NCI-H1930 (cell line): ENCODE data around the gene SBF1.

ENCODE experiments used
- DNase-seq, 2 experiments: peaks; one replicate each; lab custom pipeline; 2025; lab: John Stamatoyannopoulos, UW

SBF1 gene

DNA sequence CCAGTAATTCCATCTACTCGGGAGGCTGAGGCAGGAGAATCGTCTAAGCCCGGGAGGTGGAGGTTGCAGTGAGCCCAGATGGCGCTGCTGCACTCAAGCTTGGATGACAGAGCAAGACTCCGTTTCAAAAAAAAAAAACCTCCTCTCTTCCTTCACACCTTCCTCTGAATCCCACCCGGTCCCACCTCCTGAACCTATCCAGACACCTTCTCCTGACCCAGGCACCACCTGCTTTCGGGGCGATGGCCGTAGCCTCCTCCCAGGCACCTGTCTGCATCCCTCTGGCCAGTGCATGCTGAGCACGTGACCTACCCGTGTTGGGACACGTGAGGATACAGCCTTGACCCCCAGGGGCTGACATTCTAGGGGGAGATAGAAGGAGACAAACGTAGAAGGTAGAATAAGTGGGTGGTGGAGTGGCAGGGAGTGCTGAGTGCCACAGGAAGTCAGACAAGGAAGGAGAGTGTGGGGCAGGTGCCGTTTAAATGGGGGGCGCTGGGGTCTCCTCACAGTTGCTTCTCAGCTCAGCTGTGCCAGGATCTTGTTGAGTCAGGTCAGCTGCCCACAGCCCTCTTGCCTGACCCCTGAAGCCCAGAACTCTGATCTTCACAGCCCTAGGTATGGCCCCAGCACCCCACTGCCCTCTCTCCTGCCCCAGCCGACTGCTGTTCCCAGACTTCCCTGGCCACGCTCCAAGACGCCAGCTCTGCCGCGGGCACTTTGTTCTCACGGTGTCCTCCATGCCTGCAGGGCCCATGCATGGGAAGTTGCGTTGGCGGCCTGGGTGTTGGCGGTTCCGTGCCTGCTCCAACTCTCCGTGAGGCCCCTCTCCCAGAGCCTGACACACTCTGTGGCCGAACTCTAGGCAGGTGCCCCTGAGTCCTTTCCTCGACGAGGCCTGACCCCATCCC lies 10.6 kb upstream of the SBF1 start:
- DNase-seq, result no peak

DNA sequence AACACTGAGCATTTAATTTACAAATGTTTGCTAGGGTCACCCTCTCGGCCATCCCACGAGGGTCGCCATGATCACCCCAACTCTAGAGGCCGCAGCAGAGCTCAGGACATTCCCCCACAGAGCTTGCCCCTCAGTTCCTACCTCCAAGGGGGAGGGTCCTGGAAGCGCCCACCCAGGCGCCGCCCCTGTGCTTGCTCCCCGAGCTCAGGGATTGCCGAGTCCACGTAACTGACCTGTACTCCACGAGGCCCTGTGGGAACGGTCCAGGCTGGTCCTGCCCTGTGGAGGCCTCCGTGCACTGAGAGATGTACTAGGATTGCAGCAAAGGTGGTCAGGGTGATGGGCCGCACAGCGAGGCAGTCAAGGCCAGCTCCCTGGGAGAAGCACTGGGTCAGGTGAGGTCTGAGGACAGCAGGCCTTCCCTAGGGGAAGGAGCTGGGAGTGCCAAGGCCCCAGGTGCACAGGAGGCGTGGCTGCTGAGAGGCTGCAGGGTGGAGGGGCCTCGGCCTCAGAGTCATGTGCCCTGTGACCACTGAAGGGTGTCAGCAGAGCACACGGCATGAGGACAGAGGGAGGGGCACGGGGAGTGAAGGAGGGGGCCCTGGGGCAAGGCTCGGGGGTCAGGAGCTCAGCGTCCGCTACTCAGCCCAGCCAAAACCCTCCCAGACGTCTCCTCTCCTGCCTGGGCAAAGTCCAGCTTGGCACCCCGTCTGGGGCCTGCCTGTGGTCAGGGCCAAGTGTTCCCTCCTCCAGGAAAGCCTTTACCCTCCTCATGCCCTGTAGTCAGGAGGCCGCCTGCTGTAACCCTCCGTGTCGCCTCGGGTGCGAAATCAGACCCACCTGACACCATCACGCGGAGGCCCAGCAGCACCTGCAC lies 9.4 kb upstream of the SBF1 start:
- DNase-seq, result no peak

DNA sequence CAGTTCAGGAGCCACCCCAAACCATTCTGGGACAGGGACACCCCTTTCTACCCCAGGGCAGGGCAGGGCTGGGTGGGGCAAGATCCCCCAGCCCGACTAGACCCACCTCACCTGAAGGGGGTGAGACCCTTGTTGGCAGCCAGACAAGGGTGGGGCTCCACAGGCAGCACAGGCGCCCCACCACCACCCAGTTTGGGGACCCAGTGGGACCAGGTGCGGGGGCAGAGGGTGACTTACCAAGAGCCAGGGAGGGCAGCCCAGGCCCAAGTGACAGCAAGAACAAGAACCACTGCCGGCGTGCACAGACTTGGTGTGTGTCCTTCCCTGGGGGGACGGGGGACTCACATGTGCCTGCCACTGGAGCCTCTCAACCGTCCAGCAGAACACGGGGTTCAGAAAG lies 8.7 kb upstream of the SBF1 start:
- no peak for DNase-seq

DNA sequence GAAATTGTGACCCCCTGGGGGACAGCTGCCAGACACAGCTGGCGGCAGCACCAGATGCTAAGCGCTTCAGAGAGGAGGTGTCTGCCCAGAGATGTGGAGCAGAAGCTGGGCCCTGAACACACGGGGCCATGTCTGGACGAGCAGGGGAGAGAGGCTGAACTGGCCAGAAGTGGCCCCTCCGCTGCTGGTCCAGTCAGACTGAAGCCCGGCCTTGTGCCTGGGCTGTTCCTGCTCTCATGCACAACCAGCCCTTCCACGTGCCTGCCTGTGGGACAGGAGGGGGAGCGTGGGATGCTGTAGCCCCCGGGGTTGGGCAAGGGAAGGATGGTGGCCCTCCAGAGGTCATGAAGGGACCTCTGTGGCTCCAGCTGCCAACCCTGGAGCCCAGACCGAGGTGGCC lies 8.3 kb upstream of the SBF1 start:
- no peak for DNase-seq

DNA sequence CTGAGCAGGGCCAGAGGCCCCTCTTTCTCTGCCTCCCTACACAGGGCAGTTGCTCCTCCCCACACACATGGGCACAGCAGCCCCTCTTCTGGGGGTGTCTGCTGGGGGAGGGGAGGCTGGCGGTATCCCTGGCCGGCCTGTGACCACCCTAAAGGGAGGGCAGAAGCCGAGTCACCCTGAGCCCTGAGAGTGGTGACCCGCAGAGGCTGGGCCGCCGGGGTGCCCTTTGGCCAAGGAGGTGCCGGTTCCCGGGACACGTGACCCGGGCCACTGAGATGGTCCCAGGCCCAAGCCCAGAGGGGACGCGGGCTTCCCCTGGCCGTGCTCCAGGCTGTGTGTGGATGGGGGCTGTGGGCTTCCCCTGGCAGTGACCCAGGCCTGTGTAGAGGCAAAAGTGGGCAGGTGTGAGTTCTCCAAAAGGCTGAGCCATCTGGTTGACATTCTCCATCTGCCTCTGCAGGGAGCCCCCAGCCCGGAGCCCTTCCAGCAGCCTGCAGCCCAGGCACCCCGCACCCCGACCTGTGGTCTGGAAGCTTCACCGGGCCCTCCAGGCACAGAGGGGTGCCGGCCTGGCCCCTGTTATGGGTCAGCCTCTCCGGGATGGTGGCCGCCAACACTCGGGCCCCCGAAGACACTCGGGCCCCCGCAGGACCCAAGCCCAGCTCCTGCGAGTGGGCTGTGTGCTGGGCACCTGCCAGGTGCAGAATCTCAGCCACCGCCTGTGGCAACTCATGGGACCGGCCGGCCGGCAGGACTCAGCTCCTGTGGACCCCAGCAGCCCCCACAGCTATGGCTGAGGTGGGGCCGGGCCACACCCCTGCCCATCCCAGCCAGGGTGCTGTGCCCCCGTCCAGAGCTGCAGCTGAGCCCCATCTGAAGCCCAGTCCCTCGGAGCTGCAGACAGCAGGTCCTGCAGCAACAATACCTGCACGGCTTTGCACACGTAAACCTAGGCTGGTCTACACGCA lies 7.6 kb upstream of the SBF1 start:
- DNase-seq, result no peak

DNA sequence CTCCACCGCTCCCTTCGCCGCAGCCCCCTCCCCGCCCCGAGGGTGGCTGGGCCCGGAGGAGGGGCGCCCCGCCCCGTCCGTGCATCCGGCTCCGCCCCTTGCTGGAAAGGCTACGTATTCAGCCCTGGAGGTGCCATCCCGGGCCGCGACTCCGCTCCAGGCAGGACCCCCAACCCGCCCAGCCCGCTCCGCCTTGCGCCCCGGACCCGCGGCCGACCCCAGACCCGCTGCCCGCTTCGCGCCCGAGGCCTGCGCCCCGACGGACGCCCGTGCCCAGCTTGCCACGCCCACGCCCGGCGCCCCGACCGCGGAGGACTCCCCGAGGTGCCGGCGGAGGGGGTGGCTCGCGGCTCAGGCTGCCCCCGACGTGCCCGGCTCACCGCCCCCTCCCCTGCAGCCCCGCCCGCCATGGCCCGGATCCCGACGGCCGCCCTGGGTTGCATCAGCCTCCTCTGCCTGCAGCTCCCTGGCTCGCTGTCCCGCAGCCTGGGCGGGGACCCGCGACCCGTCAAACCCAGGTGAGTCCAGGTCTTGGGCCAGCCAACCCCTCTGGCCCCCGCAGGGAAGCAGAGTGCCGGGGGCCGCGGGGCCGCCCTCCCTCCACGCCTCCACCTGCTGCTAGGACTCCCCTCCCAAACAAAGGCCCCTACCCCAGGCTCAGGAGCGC lies 6.7 kb upstream of the SBF1 start, which contains the start of gene ADM2:
Gene ADM2, plus strand, starts transcription at position 104 of the 667 bp plus-strand sequence. Its CDS starts 305 bp downstream, at position 409.
- DNase-seq, result peak in 1 of 2 experiments; percentile 42

DNA sequence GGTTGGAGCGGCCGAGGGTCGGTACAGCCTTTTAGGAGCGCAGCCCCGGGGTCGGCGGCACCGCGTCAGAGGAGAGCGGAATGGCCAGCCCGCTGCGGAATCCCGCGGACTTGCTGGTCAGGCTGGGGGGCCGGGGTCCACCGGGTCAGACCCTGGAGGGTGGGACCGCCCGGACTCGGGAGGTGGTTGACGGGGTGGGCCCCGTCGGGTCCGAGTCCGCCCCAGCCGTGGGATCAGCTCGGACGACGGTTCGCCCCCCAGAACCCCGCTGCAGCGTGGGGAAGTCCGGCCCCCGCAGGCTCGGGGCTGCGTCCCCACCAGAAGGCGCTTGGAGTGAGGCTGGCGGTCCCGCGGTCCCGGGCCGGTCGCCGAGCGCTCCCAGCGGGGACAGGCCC lies 6.2 kb upstream of the SBF1 start:
- DNase-seq, result no peak

DNA sequence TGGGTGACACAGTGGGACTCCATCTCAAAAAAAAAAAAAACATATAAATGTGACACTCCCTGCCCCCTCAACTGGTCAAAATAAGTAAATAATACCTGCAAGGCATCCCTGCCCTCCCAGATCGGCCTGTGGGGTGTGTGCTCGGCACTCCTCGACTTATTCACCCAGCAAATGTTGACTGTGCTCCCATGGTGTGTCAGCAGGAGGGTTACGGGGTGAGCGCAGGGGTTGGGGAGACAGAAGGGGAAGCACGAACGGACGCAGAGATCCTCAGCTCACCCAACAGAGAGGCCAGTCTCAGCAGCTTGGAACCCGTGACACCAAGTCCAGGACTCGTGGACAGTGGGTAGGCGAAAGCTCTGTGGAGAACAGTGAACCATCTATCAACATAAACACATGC lies 4.9 kb upstream of the SBF1 start:
- DNase-seq, result no peak

DNA sequence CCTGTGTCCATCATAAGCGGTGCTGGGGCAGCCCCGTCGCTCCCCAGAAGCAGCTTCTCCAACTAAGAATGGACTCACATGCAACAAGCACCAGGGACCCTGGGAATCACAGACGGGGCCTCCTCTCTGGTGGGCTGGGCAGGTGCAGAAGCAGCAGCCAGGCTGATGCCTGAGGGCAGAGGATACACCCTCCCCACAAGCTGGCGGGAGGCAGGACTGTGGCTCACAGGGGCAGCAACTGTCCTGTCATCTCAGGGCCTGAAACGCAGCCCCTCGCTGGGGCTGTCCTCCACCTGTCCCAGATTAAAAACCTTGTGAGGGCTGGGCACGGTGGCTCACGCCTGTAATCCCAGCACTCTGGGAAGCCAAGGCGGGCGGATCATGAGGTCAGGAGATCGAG lies 3.1 kb upstream of the SBF1 start:
- DNase-seq, result no peak

DNA sequence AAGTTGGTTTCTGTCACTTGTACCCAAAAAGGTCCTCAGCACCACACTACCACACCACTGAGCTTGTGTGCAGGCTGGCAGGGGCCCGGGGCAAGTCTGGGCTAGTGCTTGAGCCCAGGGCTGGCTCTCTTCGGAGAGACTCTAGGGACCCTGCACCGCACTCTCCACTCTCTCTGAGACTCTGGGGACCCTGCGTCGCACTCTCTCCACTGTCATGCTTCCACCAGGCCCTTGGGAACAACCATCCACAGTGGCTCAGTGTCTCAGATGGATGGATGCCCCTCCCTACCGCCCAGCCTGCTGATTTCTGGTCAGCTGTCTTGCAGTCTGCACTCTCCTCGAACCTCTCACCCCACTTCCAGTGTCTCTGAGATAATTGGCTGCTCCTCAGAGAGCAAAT lies 2.0 kb upstream of the SBF1 start:
- DNase-seq, result no peak

DNA sequence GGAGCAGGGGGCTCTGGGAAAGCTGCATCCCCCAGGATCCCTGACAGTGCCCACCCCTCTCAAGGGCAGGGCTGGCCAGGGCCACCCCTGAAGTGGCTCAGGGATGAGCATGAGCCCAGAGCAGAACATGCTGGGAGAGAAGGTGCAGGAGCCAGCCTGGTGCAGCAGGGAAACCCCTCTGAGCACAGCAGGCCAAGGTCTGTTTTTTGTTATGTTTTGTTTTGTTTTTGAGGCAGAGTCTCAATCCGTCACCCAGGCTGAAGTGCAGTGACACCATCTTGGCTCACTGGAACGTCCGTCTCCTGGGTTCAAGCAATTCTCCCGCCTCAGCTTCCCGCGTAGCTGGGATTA lies 792 bp upstream of the SBF1 start:
- no peak for DNase-seq

DNA sequence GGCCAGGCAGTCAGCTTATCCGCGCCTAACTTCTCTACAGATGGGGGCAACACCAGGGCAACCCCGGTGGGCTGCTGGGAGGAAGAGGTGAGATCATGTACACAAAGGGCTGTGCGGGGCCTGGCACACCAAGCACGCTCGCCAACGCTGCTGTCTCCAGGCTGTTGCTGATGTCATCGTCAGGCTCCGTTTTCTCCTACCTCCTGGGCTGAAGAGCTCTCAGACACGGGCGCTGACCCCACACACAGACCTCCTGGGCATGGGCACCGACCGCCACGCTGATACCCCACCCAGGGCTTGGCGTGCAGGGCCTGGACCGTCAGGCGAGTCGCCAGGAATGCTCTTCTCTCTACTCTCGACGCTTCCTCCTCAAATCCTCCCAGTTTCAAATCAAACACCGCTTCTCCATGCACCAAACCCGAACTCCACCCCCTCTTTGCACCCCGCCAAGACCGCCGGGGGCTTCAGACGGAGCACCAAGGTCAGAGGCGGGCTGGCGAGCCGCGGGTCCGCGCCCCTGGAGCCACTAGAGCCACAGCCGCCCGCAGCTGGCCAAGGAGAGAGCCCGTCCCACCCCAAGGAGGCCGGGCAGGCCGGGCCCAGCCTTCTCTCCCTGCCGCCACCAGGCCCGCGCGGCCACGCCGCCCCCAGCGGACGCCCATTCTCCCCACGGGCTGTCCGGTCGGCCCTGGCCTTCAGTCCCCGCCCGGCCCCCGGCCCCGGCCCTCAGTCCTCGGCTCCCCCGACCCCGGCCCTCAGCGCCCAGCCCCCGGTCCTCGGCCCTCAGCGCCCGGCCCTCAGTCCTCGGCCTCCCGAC lies 772 bp downstream of the SBF1 start:
- no peak for DNase-seq

DNA sequence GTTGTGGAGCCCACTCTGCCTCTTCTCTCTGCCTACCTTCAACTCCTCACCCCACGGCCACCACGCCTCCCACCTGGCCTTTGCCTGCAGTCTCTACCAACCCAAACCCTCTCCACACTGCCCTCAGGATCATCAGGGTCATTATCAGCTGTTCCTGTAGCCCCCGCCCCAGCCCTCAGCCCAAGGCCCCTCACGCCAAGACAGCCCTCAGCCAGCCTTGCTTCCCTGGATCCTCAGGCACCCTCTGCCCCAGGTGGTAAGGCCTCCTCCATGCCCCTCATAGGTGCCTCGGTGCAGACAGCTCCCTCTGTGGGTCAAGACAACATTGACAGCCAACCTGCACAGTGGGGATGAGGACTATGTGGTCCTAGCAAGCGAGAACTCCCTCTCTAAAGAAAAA lies 1.7 kb downstream of the SBF1 start:
- no peak for DNase-seq

DNA sequence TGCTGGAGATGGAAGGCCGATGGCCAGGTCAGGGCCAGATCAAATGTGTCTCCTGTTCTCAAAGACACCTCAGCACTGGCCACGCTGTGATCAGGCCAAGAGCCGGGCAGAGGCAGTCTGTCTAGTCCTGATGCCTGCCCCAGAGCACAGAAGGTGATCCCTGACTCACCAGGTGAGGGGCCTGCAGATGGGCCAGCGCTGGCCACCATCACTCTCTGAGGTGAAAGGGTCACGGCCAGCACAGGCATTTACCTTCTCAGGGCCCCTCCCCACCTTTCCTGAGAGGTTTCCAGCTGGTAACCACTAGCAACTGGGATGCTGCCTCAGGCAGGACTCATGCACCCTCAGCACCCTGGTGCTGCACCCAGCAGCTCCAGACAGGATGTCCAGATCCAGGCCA lies 2.9 kb downstream of the SBF1 start:
- no peak for DNase-seq

DNA sequence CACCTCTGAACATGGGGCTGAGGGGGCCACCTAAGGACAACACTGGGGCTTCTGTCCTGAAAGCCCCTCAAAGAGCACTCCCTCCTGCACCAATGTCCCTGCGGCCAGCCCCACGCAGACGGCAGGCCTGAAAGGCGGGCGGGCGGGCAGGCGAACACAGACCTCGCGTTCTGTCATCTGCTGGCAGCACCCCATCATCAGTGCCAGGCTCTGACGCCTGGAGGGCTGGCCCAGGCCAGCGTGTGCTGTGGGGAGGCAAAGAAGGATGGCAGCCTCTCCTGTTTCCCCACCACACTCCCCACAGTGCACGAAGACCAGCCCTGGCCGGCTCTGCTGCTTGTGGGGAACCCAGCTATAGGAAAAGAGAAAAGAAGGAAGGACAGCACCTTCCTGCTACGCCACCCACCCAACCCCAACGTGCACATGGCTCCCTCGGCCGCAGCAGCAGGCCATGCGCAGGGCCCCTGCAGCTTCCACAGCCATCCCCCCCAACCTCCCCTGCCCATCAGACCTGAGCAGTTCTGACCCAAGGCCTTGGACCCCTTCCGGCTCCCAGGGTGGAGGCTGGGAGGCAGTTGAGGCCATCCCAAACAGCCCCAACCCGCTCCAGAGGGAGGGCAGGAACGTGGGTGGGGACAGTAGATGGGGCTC lies 3.5 kb downstream of the SBF1 start:
- DNase-seq, result no peak

DNA sequence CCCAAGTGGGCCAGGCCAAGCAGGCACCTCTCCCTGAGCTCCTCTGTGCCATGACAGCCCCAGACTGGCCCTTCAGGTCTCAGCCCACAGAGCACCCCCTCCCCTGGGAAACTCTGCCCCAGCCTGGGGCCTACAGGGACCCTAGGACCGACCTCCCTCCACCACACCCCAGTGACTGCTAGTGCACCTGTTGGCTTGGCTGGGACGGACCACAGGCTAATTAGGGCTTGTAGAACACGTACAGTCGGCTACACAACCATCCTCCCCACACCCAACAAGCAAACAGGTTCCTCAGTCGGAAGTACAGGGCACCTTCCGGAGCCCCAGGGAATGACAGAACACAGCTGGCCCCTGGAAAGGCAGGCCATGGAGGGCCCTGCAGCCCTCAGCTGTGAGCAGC lies 4.3 kb downstream of the SBF1 start:
- no peak for DNase-seq

DNA sequence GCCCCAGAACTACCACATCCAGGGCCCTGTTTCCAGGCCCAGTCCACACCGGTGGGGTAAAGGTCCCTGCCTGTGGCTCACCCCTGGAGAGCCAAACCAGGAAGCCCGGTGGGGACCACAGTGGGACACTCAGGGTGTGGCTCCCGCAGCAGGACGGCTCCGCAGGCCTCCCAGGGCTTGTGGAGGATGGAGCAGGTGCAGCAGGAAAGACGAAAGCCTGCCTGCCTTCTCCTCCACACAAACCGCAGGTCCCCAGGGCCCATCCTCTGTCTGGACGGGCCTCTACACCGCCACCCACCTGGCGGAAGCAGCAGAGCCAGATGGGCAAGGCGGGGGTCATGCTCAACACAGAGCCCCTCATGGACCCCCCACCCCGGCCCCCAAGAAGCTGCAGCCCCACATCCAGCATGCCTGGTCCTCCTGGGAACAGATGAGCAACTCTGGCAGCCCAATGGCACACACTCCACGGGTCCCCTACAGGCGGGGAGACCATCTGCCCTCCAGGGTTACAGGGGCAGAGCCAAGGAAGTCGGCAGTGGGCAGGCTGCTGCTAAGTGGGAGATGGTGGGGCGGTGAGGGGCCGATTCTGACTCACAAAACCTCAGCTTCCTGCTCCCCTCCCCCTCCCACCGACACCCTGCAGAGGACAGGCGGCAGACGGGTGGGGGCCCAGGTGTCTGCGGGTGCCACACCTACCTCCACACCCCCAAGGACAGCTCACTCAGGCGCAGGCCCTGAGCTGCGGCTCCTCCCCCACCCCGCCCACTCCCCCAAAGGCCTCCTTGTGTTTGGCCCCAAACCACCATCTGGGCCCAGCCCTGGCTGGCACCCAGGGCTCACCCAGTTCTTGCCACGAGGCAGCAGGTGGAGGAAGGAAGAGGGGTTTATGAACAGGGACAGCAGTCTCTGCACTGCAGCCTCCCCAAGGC lies 5.2 kb downstream of the SBF1 start:
- DNase-seq, result no peak

DNA sequence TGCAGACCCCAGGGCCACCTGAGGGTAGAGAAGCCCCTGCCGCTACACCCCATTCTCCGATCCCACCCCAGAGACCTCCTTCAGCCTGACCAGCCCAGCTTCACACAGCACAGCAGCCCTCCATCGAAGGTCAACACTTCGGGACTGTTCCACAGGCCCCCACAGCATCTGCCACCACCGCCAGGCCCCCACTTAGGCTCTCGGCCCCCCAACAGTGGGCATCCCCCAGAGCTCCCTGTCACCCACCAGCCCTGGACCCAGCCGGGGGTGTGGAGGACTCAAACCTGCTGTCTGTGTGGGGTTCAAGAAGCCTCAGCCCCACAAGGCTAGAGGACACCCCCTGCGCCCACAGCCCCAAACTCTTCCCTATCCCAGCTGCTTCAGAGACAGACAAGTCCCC lies 6.2 kb downstream of the SBF1 start:
- DNase-seq, result no peak
